Endodermal cell (in vitro differentiated cells): Measurements from ENCODE around the gene STIM1. TPM values are rescaled to one million over a fixed set of nuclear protein-coding genes. Genes with fewer than 3 reads are reported as not detected.

ENCODE experiments used
- DNase-seq: peaks from one replicate; pipeline ENCODE4 v3.0.0-alpha.2; 2017
- H3K27ac ChIP-seq: 2 replicates; pipeline ENCODE4 v1.5.1; 2013; ENCODE audit warnings: mild to moderate bottlenecking, low read depth, low read length, moderate library complexity
- H3K27me3 ChIP-seq: 2 replicates; pipeline ENCODE4 v1.6.1; 2013; ENCODE audit warnings: mild to moderate bottlenecking, low read length, moderate library complexity; ENCODE audit not compliant: insufficient read depth, control insufficient read depth, poor library complexity, severe bottlenecking
- H3K36me3 ChIP-seq: 2 replicates; pipeline ENCODE4 v1.7.0; 2013; ENCODE audit warnings: mild to moderate bottlenecking, low read length, moderate library complexity; ENCODE audit not compliant: control insufficient read depth, insufficient read depth
- H3K4me1 ChIP-seq: one replicate; pipeline ENCODE4 v1.7.0; 2013; ENCODE audit warnings: low read length; ENCODE audit not compliant: control insufficient read depth, insufficient read depth
- H3K4me3 ChIP-seq: 2 replicates; pipeline ENCODE4 v1.5.1; 2013; ENCODE audit warnings: mild to moderate bottlenecking, low read length, moderate library complexity
- H3K9ac ChIP-seq: 2 replicates; pipeline ENCODE4 v1.6.1; 2013; ENCODE audit warnings: mild to moderate bottlenecking, low read length, moderate library complexity; ENCODE audit not compliant: poor library complexity, severe bottlenecking; ENCODE audit errors: extremely low read depth
- H3K9me3 ChIP-seq: 2 replicates; pipeline ENCODE4 v1.6.1; 2013; ENCODE audit warnings: mild to moderate bottlenecking, low read length, moderate library complexity; ENCODE audit not compliant: control insufficient read depth
- H3K27ac Mint-ChIP-seq: 2 replicates; pipeline ENCODE4 v1.8.0; 2020; ENCODE audit warnings: mixed read lengths
- H3K27me3 Mint-ChIP-seq: 2 replicates; pipeline ENCODE4 v1.8.0; 2021; ENCODE audit warnings: mild to moderate bottlenecking, mixed read lengths; ENCODE audit not compliant: insufficient read depth
- H3K36me3 Mint-ChIP-seq: 2 replicates; pipeline ENCODE4 v1.8.0; 2020; ENCODE audit warnings: low read depth, mixed read lengths
- H3K4me1 Mint-ChIP-seq: 2 replicates; pipeline ENCODE4 v1.8.0; 2020; ENCODE audit warnings: mixed read lengths
- H3K4me3 Mint-ChIP-seq: 2 replicates; pipeline ENCODE4 v1.8.0; 2020; ENCODE audit warnings: mild to moderate bottlenecking, moderate library complexity, mixed read lengths
- H3K9me3 Mint-ChIP-seq: 2 replicates; pipeline ENCODE4 v1.8.0; 2020; ENCODE audit warnings: mild to moderate bottlenecking, mixed read lengths
- WGBS, 2 experiments: methylation state at CpG; one replicate each; pipeline versions ENCODE4 v1.1.5 to v1.1.7; 2013; ENCODE audit warnings: missing lambda C conversion rate in 2 of 2, mixed read lengths in 1 of 2; ENCODE audit not compliant: insufficient coverage in 1 of 2, insufficient read length in 1 of 2; 5-methylcytosine and 5-hydroxymethylcytosine counted together
- total RNA-seq, 2 donors: library from RNA; stranded (reverse); fragmentation: NEBNext Ultra II Directional in 1 of 2; extraction: Animal tissue kit (Norgen Biotek cat#: 25700) in 1 of 2; gene quantifications; 2 replicates in 1 of 2; 3 replicates in 1 of 2; pipeline ENCODE4 v1.2.1, GENCODE V29; 2021
- TF ChIP-seq, protein P1 (sequence below): fragments of 200-600 bp; sonication (generic); conservative IDR thresholded peaks from 2 replicates; pipeline ENCODE4 v1.5.0; 2021; ENCODE audit warnings: antibody characterized with exemption, mild to moderate bottlenecking

Gene STIM1
- total RNA-seq, 2 donors from 2014 or later: 20.9 to 27.9 TPM

DNA sequence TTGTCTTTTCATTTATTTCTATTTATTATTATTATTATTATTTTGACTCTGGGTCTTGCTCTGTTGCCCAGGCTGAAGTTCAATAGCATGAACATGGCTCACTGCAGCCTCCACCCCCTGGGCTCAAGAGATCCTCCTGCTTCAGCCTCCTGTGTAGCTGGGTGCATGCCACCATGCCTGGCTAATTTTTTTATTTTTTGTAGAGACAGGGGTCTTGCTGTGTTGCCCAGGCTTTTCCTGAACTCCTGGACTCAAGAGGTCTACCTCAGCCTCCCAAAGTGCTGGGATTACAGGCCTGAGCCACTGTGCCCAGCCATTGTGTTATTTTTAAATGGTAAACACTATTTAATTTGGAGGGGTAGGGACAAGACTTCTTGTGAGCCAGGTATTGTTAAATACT, 215.9 kb downstream of the STIM1 start:
- H3K4me1 ChIP-seq: peaks cover 5% of the 10 kb centered on the region
- Mint-ChIP-seq H3K9me3 (no peaks in the 10 kb centered on the region), H3K4me1 (peaks cover 17% of the 10 kb centered on the region), H3K4me3 (no peak overlapping the region), H3K27ac (no peak overlapping the region), H3K27me3 (no peaks in the 10 kb centered on the region), H3K36me3 (no peaks in the 10 kb centered on the region)
- no peak overlapping the region for H3K4me3 ChIP-seq
- H3K9me3 ChIP-seq: no peaks in the 10 kb centered on the region
- peak; percentile 29 for DNase-seq
- no peaks in the 10 kb centered on the region for H3K27me3 ChIP-seq
- TF ChIP-seq, protein P1, sequence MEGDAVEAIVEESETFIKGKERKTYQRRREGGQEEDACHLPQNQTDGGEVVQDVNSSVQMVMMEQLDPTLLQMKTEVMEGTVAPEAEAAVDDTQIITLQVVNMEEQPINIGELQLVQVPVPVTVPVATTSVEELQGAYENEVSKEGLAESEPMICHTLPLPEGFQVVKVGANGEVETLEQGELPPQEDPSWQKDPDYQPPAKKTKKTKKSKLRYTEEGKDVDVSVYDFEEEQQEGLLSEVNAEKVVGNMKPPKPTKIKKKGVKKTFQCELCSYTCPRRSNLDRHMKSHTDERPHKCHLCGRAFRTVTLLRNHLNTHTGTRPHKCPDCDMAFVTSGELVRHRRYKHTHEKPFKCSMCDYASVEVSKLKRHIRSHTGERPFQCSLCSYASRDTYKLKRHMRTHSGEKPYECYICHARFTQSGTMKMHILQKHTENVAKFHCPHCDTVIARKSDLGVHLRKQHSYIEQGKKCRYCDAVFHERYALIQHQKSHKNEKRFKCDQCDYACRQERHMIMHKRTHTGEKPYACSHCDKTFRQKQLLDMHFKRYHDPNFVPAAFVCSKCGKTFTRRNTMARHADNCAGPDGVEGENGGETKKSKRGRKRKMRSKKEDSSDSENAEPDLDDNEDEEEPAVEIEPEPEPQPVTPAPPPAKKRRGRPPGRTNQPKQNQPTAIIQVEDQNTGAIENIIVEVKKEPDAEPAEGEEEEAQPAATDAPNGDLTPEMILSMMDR: no peak
- H3K27ac ChIP-seq: no peak overlapping the region
- H3K36me3 ChIP-seq: no peaks in the 10 kb centered on the region
- H3K9ac ChIP-seq: no peak overlapping the region

DNA sequence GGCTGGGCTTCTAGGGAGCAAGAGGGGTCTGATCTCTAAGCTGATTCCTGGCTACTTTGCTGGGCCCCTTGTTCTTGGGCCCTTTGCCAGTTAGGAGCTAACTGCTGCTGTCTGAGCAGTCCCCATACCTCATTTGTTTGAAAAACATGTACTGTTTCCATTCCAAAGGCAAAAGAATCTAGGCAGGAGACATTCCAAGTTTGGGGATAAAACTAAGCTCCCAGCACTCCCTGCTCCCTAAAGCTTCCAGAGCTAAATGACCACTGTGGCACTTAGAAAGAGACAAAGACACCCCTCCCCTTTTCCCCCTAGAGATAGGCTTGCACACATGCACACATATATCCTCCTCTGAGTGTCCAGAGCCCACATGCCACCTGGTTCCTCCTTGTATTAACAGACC, 216.4 kb downstream of the STIM1 start:
- TF ChIP-seq, protein P1: no peak
- H3K9me3 ChIP-seq: no peaks in the 10 kb centered on the region
- DNase-seq: peak; percentile 40
- Mint-ChIP-seq H3K27me3 (no peaks in the 10 kb centered on the region), H3K27ac (no peak overlapping the region), H3K4me1 (peaks cover 17% of the 10 kb centered on the region), H3K36me3 (no peaks in the 10 kb centered on the region), H3K4me3 (no peak overlapping the region), H3K9me3 (no peaks in the 10 kb centered on the region)
- H3K27ac ChIP-seq: no peak overlapping the region
- no peaks in the 10 kb centered on the region for H3K27me3 ChIP-seq
- no peaks in the 10 kb centered on the region for H3K36me3 ChIP-seq
- H3K4me3 ChIP-seq: no peak overlapping the region
- H3K4me1 ChIP-seq: peaks cover 5% of the 10 kb centered on the region
- no peak overlapping the region for H3K9ac ChIP-seq

DNA sequence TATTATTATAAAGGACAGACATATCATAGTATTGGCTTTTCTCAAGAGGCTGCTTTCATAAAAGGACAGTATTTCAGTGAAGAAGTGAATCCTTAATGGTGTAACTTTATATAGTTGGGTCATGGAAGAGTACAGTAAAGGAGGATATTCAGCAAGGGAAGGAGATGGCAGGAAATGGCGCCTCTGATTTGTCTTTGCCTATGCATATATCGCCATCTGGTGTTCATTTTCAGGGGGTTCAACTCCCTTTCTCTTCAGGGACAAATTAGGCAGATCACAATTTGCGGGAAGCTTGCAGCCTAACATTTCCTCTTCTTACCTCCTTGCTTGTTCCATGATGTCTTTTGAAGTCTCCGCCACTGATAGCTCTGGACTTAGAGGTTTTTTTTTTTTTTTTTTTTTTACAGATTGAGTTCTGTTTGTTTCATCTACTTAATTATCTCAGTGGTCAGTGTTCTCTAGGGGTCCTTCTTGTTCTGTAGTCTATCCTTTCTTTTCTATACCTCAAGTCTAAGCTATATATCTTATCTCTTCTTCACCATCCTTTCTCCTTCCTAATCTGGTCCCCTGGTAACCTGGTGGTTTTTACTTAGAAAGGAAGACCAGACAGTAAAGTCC, 217.3 kb downstream of the STIM1 start:
- Mint-ChIP-seq H3K4me1 (peaks cover 17% of the 10 kb centered on the region), H3K27ac (no peak overlapping the region), H3K27me3 (no peaks in the 10 kb centered on the region), H3K4me3 (no peak overlapping the region), H3K9me3 (no peaks in the 10 kb centered on the region), H3K36me3 (no peaks in the 10 kb centered on the region)
- WGBS, 2 experiments: 19 to 20% methylated on average over 3 of the region's 4 CpGs
- no peaks in the 10 kb centered on the region for H3K27me3 ChIP-seq
- DNase-seq: peak; percentile 77
- no peak overlapping the region for H3K9ac ChIP-seq
- TF ChIP-seq, protein P1: peak; percentile 91
- H3K9me3 ChIP-seq: no peaks in the 10 kb centered on the region
- H3K4me3 ChIP-seq: no peak overlapping the region
- H3K36me3 ChIP-seq: no peaks in the 10 kb centered on the region
- H3K4me1 ChIP-seq: peaks cover 5% of the 10 kb centered on the region
- H3K27ac ChIP-seq: no peak overlapping the region
